ENCODE data around the gene KCNG2.

The KCNG2 gene

DNA sequence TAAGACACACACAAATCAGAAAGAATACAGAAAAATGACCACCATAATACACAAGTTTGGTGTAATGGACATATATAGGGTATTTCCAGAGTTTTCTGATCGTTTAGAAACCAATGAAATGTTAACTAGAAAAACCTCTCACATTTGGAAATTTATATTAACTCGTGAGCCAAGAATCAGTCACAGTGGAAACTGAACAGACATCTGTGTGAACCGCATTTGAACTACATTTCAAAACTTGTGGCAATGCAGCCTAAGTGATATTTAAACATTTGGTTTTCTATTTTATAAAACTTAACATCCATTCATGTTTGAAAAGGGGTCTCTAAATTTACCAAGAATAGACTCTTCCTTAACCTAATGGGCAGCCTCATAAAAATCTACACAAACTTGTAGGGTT, 29.0 kb upstream of the KCNG2 start:
- no peak for DNase-seq (ENCODE audit: low read depth in 2 of 2)

DNA sequence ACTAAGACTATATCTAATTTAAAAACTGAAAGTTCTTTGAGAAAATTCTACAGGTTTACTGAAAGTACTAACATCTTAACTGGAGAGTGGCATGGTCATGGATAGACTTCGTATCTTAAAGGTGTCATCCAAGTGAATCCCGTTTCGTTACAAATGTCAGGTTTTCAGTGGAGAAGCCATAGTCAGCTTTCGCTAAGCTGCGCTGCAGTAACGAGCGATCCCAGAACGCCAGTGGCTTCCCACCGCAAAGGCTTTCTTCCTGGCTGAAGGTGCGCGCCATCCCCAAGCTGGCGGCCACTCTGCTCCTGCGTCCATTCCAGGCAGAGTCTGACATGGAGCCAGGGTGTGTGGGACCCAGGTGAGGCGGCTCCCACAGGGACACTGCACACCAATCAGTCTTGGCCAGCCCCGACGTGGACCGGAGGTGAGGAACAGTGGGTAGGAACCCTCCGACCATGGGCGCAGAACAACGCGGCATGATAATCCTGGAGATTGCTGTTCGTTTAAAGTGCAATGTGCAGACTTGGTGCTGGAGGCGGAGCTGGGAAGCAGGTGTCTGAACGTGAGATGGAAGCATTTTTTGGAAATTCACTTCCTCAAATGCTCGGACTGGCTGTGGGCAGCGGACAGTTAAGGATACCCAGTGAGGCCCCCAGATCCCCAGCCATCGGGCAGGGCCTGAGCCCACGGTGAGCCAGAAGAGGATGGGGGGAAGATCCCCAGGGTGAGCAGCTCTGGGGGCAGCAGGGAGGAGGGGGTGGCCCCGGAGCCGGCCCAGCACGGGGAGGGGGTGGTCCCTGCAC, 27.8 kb upstream of the KCNG2 start:
- no peak for DNase-seq (ENCODE audit: low read depth in 2 of 2)

DNA sequence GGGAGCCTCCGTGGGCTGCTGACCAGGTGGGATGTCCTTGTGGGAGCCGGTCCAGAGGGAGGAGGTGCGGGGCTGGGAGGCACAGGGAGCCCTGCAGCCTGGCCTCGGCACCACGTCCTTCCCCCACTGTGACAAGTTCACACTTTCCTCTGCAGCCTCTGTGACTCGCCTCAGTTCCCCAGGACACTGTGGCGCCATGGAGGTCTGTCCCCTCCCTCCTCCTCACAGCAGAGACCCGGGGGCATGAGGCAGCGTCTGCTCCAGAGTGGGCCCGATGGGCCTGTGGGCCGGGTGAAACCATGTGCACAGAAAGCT, 27.3 kb upstream of the KCNG2 start:
- no peak for DNase-seq (ENCODE audit: low read depth in 2 of 2)

DNA sequence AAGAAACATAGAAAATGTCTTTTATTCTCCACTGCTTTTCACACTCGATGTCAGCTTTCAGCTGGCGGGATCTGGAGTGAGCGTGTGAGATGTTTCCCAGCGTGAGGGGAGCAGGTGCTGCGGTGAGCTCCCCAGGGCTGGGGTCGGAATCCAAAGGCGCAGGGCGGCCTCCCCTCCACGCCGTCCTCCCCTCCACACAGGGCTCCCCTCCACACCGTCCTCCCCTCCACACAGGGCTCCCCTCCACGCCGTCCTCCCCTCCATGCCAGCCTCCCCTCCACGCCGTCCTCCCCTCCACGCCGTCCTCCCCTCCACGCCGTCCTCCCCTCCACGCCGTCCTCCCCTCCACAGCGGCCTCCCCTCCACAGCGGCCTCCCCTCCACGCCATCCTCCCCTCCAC, 26.9 kb upstream of the KCNG2 start:
- no peak for DNase-seq (ENCODE audit: low read depth in 2 of 2)

DNA sequence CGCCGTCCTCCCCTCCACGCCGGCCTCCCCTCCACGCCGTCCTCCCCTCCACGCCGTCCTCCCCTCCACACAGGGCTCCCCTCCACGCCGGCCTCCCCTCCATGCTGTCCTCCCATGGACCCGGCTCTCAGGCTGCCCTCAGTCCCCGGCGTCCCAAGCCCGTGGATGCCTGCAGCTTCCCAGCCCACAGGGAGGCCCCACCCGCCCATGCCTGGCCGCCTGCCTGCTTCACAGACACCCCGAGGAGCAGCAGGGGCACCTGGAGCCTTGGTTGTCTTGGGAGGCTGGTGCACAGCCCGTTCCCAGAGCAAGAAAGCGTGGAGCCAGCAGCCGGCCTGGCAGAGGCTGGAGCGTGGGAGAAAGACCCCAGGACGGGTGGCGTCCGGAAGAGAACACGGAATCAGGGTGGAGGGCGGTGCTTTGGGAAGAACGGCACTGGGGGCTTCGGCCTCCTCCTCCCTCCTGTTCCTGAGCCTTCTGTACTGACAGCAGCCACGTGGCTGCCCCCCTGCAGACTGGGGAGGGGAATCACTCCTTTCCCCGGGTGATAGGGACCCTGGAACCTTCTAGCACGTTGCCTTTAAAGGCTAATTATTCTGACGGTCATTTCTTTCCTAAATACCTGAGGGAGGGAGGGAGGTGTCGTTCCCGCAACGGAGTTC, 26.2 kb upstream of the KCNG2 start:
- no peak for DNase-seq (ENCODE audit: low read depth in 2 of 2)

DNA sequence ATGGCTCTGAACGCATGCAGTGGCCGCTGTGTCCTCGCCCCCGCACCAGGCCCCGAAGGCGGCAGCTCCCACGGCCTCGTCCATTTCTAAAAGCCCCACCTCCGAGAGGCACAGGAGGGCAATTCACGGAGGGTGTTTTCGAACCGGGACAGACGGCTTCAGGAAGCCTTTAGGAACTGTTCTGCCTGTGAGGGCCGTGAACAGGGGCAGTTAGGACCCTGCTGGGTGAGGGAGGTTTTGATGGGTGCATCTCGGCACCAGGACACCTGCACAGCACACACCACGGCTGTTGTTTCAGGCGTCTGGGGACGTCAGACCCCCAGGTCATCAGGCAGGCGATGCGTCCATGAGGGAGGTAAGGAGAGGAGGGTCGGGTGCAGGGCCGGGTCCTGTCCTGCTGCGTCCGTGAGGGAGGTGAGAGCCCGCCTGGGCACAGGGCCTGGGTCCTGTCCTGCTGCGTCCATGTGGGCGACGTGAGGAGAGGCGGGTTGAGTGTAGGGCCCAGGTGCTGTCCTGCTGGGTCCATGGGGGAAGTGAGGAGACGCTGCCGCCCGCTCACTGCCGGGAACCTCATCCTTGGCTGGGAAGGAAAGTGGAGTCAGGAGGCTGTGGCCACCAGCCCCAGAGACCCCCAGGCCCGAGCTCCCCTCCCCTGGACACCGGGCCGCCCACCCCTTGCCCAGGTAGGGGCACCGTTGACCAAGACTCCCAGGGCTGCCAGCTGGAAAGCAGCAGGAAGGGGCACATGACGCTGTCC, 25.5 kb upstream of the KCNG2 start:
- DNase-seq (ENCODE audit: low read depth in 2 of 2) = no peak

DNA sequence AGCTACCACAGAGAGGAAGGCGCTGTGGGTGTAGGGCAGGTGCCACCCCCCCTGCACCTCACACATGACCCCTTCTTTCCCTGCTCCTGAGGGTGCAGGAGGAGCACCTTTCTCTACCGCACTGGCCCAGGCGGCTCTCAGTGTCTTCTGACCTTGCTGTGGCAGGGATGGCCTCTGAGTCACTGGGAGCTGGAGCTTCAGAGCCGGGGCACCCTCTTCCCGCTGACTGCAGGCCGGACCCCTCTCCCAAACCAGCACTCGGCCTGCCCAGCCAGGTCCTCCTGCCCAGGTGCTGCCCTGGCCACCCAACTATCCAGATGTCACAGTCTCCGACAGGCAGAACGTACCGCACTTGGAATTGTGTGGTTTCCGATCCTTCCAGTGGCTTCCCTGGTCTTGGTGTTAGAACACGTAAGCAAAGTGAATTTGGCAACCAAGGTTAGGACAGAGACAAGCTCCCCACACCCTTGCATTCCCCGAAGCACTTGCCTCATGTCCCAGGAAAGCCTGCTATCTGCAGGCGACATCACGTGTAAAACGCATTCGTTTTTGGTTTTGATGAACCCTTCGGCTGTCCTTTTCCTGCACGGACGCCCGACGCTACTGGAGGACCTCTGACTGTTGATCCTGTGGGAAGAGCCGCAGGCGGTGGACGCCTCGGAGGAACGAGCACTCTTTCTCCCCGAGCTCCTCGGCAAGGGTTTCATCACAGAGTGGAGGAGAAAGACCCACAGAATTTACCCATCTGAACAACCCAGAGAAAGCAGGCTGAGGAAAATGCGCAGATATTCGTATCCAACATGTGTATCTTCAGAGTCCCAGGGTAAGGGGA, 24.7 kb upstream of the KCNG2 start:
- no peak for DNase-seq (ENCODE audit: low read depth in 2 of 2)

DNA sequence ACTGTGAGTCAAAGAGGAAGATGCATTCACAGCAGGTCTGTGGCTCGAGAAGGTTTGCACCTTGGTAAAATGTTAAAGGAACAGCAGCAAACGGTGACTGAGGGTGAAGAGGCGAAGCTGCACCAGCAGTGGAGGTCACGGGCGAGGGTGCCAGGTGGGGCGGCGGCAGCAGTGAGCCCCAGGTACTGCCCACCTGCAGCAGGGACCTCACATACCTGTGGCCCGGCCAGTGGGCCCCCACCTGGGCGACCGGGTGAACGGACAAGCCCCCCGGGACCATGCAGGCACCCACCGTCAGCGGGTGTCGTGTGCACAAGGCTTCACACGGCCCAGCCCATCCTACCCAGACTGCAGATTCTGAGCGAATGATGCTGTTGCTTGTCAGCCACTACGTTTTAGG, 23.6 kb upstream of the KCNG2 start:
- DNase-seq (ENCODE audit: low read depth in 2 of 2) = no peak

DNA sequence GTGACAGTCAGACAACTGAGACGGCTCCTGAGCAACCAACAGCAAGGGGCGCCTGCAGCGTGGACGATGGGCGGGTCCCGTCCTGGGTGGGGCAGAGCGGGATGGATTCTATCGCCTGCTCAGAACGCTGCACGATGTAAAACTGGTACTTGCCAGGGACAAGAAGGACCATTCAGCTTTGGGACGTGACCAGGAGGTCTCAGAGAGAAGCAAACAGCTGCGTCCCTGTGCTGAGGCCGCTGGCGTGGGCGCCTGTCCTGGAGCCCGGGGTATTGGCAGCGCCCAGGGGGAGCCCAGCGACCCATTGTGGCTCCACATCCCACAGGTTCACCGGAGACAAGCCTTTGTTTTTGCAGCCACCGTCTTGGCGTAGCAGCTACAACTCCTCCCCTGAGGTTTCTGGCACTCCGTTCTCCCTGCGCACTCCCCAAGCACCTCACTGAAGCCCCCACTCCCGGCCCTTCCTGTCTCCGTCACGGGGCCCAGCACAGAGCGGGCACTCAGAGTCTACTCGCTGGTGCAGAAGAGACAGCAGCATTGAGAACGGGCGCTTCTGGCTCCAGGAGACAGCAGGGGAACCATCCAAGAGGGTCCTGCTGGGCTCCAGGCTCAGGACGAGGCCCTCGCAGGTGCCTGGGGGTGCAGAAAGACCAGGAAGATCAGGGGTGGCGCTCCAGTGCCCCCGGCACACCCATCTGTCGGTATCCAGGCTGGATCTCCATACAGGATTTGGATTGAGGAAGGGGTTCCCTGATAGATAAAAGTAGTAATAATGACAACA, 22.1 kb upstream of the KCNG2 start:
- no peak for DNase-seq (ENCODE audit: low read depth in 2 of 2)

DNA sequence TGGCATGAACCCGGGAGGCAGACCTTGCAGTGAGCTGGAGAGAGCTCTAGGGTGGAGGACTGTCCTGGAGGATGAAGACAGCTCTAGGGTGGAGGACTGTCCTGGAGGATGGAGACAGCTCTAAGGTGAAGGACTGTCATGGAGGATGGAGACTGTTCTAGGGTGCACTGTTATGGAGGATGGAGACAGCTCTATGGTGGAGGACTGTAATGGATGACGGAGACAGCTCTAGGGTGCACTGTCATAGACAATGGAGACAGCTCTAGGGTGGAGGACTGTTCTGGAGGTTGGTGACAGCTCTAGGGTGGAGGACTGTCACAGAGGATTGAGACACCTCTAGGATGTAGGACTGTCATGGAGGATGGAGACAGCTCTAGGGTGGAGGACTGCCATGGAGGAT, 21.1 kb upstream of the KCNG2 start:
- no peak for DNase-seq (ENCODE audit: low read depth in 2 of 2)

DNA sequence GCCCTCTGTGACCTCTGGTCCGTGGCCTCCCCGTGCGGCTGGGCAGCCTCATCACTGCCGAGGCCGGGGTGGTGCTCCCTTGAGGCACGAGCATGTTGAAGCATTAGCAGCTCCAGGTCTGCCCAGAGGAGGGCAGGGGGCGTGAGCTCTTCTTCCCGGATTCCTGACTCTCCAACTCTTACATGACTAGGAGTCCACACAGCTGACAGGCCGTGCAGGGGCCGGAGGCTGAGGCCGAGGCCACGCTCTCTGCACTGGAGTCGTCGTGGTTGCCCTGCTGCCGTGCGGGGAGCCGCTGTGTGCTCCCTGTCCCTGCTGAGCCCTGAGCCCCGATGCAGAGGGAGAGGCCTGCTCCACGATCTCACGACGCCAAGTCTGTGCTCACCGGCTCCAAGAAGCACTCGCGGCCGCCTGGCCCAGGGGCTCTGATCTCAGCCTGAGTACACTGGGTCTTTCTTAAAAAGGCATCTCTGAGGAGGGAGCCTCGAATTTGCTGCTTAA, 19.4 kb upstream of the KCNG2 start:
- DNase-seq (ENCODE audit: low read depth in 2 of 2) = no peak

DNA sequence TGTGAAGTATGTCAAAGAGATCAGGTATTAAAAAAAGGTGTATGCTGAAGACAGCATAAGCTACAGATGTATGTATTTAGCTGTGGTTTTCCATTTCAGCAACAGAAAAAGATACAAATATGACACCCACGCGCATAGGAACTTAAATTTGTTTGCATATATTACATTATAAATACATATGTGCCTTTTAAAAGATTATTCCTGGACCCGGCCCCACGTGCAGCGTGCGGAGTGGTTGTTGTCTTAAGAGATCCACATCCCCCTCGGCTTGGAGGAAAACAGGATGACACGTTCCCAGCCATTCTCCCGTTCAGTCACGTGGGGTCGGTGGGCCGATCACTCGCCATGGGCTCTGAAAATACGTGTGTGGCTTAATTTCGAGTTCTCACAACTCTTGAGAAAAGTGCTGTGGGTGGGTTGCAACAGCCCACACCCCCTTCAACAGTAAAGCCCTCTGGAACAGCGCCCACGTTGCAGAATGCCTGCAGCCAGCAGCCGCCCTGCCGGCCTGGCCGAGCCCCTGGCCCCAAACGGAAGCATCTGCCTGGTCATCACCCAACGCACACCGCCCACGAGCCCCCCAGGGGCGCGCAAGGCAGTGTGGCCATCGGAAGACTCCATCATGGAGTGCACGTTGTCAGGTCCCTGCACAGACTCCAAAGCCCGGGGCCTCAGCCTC, 18.6 kb upstream of the KCNG2 start:
- no peak for DNase-seq (ENCODE audit: low read depth in 2 of 2)

DNA sequence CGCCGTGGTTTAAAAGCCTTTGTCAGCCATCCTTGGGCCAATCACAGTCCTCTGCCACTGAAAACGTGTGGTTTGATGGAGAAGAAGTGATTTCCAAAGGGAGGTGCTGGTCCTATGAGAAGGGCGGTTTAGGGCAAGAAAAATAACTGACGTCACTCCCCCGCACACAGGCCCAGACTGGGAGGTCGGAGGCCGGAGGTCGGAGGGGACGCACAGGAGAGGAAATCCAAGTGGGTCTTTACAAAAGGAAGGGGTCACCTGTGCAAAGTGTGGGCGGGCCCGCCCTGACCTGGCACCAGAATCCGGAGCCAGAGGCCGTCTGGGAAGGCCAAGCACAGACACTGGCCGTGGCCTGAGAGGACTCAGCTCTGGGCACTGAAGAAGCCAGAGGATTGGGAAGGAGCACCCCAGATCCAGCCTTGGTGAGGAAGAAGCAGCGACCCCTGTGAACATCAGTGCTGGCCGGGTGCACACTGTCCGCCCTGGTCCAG, 18.0 kb upstream of the KCNG2 start:
- DNase-seq (ENCODE audit: low read depth in 2 of 2) = no peak

DNA sequence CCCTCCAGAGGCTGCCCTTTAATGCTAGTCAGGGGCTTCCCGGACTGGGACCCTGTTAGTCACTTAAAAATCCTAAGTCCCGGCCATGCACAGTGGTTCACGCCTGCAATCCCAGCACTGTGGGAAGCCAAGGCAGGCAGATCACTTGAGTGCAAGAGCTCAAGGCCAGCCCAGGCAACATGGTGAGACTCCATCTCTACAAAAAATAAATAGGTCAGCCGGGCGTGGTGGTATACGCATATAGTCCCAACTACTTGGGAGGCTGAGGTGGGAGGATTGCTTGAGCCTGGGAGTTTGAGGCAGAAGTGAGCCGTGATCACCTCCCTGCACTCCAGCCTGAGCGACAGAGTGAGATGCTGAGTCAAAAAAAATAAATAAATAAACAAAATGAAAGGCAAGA, 17.2 kb upstream of the KCNG2 start:
- no peak for DNase-seq (ENCODE audit: low read depth in 2 of 2)

DNA sequence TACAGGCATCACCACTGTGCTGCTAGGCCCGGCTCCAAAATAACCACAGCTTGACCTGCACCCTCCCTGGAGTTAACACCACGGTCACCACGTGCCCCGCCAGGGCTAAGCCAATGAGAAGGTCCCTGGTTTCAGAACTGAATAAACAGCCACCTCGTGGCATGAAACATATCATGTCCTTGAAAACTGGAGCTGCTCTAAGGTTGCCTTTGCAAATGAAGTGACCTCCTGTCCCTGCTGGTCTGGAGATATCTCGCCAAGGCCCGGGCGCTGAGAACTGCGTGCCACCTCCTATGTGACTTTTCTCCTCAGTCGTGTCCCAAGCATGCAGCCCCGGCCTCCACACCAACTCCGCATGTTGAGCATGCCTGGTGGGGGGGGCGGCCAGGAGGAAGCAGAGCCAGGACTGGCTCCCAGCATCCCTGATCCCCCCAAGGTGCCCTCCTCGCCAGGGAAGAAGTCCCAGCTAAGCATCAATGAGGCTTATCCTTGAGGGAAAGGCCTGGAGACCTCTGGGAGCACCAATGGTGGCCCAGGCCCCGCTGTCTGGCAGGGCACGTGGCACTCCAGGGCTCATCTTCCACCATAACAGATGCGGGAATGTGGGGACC, 16.3 kb upstream of the KCNG2 start:
- DNase-seq (ENCODE audit: low read depth in 2 of 2) = no peak

DNA sequence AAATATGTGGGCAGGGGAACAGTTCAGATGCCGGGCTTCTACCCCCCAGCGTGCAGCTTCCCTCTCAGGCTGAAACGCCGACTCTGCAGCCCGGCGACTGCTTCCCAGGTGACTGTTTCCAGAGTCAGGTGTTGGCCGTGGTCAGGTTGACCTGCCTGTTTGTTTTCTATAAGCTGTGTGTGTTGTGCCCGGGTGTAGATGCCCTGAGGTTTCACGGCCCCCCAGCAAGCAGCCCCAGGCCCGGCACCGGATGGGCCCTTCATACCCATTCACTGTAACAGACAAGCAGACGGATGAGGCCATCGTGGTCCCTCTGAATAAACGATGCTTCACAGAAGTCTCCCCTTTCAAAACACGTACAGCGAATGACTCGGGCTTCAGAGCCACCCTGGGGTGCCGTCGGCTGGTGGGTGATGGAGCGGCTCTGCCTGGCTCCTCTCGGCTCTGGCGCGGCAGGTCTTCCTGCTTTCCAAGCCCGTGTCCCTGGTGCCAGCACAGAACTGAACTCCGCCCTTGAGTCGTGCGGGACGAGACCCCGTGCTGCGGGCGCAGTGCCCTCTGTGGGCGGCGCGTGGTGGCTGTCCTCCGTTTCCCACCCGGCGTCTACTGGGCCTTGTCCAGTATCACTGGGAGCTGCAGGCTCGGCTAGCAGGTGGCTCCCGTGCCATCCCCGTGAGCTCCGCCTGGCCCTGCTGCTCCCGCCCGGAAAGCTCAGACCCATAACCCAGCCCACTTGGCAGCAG, 15.0 kb upstream of the KCNG2 start:
- no peak for DNase-seq (ENCODE audit: low read depth in 2 of 2)

DNA sequence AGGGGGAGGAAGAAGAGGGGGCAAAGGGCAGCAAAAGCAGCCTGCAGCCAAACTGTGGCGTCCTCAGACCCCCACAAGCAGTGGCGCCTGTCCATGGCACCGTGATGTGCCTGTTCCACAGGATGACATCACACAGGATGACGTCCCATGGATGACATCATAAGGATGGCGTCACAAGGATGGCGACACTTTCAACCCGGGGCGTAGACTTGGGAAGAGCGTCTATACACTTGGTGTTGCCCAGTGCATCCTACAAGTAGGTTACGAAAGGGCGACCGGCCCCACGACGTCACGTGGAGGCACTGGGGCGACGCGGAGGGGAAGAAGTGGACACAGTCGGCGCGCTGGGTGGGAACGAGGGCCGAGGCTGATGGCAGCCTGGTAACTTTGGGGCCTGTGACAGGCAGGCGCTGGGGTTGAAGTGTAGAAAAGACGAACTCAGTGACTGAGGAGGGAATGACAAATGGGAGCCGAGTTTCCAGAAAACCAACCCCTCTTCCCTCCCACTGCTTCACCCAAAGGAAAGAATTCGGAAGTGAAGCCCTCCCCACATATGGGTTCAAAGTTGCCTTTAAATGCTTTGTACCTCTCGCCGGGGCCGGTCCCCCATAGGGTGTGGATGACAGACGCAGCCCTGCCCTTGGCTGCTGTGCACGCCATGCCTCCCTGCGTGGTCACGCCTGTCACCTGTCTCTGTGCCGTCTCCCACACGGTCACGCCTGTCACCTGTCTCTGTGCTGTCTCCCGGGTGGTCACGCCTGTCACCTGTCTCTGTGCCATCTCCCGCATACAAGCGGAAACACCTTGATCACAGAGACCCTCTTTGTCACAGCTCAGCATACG, 13.4 kb upstream of the KCNG2 start:
- DNase-seq (ENCODE audit: low read depth in 2 of 2) = no peak
